Measurements from ENCODE around the gene ENTPD2.

The ENTPD2 gene

DNA sequence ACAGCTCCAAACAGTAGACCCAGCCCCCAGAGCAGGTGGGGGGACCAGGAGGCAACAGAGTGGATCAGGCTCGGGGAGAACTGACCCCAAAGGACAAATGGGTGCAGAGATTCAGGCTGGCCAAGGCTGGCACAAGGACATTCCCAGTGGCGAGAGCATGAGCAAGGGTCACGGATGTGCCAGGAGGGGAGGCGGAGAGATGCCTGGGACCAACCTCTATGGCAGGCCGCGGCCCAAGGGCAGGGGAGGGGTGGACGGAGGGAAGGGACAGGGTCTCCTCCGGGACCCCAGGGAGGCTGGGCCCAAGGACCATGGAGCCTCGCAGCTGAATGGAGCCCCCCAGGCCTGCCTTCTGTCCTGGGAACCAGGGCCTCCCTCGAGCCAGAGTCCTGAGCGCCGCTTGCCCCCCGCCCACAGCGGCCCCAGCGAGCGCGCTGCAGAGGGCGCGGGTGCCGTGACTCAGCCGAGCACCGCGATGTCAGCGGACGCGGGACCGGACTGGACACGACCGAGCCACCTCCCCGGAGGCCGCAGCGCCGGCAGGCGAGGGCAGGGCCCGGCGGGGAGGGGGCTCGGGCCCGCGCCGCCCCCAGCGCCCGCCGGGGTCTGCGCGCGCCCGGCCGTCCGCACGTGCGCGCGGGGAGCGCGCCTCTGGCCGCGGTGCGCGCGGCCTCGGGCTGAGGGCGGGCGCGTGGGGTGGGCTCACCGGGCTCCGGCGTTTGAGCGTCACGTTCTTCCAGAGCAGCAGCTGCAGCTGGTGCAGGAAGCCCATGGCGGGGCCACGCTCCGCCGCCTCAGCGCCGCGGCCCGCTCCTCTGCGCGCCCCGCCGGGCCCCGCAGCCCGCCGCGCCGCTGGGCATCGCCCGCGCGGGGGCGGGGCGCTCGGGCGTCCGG lies 26.2 kb downstream of the ENTPD2 start, which contains the start of gene ABCA2:
Gene ABCA2 (minus strand): TSS at position 869 of the 894 bp plus-strand sequence. CDS start 97 bp downstream, at position 772.
- DNase-seq, result no peak

DNA sequence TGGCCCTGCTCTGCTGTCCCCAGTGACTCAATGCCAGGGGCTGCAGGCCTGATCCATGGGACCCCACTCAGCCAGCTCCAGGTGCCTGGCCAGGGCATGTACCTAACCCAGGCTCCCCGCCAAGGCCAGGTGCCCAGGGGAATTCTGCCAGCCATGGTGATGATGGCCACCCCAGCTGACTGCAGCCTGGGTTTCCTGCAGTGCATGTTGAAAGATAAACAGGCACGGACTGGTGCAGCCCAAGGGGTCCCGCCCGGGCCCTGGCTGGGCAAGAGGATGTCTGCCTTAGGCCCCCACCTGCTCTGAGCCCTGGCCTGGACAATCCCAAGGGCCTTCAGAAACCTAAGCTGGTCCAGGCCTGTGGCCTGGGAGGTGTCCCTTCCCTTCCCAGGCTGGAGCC lies 27.0 kb downstream of the ENTPD2 start:
- DNase-seq, result no peak

DNA sequence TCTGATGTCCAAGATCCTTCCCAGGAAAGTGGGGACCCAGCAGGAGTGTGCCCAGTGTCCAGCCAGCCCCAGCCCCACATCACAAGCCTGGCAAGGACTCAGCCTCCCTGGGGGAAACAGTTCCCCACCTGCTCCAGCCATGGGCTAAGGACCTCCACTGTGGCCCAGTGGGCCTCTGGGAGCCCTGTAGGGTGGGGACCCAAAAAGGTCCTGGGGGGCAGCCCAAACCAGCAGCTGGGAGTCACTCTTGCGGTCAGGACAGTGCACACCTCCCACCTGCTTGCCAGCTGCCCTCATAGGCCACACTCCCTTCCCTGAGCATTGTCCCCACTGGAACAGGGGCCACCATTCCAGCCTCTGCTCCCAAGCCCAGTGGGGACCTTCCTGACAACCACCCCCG lies 27.5 kb downstream of the ENTPD2 start:
- no peak for DNase-seq

DNA sequence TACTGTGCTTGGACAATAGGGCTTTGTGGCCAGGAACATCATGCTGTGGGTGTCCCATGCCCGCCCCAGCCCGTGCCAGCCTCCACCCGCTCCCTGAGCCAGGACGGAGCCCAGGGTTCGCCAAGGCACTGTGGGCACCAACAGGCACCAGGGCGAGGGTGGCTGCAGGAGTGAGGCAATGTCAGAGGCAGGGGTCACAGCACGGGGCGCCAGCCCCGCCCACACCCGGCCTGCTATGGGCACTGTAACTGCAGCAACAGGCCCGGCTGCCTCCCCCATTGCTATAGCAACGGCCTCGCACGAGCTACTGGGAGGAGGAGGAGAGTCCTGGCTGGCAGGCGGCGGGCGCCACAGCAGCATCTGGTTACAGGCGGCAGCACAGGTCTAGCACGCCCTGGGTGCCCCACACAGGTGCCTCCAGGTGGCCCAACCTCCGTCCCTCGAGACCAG lies 28.3 kb downstream of the ENTPD2 start:
- peak; percentile 33 for DNase-seq

DNA sequence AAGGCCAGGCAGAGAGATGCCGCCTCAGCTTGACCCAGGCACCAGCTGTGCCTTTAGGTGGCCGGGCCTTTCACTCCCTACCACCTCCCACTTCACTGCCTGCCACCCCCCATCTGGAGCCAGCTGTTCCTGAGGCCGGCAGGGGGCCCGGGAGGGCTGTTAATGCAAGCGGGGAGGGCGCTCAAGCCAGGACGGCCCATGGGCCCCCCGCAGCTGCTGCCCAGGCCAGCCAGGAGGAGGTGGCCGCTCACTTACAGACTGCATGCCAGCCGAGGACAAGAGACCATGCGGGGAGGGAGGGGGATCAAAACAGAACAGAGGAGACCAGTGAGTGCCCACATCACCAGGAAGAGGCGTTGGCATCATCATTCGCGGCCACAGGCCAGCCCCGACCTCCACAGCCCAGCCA lies 30.3 kb downstream of the ENTPD2 start:
- no peak for DNase-seq

DNA sequence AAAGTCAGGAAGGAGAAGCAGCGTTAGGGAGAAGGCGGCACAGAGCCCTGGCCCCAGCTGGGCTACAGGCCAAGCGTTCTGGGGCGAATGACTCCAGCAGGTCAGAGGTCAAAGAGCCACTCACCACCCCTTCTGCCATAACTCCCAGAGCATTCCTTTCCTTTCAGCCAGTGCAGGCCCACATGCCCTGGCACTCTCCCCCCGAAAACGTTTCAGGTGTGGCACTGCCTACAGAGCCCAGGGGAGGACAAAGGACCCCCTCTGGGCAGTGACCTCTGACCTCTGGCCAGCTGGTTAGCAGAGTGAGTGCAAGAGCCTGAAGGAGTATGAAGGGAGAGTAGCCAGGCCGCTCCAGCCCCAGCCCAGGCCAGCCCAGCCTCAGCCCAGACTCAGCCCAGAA lies 30.7 kb downstream of the ENTPD2 start:
- DNase-seq, result no peak

DNA sequence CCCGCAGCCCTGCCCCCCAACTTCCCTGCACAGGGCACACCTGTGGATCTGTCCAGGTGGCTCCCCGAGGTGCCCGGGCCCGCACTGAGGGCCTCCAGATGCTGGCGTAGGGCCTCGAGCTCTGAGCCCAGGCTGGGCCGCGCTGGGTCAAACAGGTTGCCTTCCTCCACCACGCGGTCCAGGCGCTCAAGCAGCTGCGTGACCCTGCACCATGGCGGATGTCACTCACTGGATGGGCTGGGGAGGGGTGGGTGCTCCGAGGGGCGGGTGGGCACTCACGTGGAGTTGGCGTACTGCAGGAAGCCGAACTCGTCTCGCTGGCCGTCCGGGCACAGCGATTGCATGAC lies 31.2 kb downstream of the ENTPD2 start:
- no peak for DNase-seq

DNA sequence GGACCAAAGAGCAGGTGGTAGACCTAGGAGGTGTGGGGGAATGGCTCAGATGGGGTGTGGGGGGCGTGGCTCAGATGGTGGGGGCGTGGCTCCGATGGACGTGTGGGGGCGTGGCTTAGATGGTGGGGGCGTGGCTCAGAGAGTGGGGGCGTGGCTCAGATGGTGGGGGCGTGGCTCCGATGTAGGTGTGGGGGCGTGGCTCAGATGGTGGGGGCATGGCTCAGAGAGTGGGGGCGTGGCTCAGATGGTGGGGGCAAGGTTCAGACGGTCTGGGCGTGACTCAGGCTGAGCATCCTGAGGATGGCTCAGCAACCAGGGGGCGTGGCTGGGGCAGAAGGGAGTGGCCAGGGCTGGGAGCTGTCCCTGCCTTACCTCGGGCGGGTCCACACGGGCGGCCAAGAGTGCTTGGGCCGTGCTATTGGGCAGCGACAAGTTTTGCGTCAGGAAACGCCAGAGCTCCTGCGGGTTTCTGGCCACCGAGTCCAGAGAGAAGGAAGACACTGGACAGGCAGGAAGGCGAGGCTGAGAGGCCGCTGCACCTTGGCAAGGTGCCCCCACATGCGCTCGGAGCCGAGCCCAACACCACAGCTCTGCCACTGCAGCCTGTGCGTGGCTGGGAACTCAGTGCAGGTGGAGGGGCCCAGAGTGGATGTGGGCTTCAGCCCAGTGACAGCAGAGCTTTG lies 31.7 kb downstream of the ENTPD2 start:
- DNase-seq, result peak; percentile 76

DNA sequence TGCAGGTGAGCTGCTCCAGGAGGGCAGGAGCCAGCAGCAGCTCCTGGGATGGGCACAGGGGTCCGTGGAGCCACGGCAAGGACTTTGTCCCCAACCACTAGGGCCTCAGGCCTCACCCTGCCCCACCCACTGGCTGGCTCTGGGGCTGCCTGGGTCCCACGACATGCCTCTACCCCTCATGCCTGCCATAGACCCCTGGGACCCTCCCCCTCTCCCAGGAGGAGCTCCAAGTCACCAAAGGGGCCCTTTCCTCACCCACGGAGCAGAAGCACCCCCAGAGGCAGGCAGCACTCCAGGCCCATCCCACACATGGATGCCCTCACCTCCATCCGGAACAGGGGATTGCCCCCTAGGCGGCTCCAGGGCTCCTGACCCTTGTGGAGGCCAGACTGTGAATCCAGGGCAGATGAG lies 32.3 kb downstream of the ENTPD2 start:
- no peak for DNase-seq

DNA sequence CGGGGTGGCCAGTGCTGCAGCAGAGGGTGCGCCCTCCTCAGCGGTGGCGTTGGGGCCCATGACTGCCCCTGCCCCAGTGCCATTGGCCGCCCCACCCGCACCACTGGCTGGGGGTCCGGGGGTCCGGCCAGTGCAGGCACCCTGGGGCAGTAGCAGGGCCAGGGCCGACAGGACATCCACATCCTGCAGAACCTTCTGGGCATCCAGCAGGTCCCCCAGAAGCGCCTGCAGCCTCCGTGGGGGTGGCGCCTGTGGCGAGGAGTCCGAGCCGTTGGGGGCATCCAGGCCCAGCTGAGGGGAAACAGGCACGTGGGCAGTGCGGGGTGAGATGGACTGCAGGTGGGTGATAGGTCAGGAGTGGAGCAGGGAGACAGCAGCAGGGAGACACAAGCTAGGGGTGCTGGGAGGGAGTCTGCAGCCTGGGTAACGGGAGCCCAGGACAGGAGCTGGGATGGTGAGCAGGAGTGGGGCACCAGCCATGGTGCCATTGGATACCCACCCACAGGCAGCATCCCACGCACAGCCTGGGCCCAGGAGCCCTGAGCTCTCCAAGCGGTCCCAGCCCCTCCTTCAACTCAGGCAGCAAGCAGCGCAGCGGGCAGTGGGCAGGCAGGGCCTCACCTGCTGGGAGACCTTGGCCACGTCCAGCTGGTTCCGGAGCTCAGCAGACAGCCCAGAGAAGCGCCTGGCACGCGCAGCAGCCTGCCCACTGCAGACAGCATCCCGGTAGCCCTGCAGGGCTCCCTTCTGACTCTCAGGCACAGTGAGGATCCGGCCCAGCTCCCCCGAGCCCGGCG lies 32.9 kb downstream of the ENTPD2 start:
- no peak for DNase-seq

DNA sequence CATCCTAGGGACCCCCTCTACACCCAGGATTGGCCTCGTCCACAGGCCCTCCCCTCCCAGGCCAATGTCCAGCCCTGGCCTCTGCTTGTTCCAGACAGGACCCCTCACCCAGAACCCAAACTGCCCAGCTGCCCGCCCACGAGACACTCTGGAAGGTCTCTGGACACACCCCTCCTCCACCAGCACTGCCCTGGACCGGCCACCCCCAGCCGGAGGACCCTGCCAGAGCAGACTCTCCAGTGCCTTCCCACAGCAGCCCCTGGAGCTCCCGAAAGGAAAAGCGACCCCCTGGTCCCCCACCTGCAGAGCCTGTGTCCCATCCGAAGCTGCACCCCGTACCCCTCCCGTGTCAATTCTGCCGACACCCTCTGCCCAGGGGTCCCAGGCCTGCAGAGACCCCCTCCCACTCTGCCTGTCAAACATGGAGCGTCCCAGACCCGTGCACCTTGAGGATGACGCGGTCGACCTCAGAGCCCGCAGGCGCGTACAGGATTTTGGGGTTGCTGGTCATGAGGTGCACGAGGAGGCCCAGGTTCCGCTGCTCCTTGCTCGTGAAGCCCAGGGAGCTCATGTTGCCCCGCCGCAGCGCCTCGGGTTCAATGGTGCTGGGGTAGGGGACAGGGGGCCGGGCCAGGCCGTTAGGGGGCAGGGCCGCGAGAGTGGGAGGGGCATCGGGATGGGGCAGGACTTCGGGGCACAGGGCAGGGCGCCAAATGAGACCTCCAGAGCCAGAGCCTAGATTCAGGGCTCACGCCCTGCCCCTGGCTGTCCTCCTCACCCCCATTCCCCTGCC lies 33.8 kb downstream of the ENTPD2 start:
- DNase-seq, result no peak

DNA sequence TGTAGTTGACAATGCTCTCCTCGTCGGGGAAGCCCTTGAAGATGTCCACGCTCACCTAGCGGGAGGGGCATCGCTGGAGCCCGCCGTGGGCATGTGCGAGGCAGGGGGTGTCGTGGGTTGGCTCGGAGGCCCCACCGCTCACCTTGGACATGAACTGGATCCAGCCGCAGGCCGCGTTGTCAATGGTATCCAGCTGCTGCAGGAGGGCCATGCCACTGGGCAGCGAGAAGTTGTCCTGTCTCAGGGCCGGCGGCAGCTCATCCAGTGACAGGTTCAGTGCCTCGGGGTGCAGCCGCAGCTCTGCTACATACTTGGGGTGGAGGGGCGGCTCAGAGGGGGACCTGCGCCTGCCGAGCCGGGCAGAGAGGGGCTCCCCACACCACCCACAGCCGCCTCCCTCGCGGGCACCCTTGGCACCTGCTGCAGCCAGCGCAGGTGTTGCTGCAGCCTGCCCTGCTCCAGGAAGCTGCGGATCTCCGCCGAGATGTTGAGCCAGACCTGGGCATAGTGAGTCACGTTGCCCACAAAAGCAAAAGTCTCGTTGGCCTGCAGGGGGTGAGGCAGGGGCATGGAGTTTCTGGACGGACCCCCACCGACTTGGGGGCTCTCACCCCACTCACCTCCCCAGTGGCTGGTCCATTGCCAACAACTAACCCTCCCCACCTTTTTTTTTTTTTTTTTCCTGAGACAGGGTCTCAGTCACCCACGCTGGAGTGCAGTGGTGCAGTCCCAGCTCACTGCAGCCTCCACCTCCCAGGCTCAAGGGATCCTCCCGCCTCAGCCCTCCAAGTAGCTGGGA lies 34.9 kb downstream of the ENTPD2 start:
- no peak for DNase-seq

DNA sequence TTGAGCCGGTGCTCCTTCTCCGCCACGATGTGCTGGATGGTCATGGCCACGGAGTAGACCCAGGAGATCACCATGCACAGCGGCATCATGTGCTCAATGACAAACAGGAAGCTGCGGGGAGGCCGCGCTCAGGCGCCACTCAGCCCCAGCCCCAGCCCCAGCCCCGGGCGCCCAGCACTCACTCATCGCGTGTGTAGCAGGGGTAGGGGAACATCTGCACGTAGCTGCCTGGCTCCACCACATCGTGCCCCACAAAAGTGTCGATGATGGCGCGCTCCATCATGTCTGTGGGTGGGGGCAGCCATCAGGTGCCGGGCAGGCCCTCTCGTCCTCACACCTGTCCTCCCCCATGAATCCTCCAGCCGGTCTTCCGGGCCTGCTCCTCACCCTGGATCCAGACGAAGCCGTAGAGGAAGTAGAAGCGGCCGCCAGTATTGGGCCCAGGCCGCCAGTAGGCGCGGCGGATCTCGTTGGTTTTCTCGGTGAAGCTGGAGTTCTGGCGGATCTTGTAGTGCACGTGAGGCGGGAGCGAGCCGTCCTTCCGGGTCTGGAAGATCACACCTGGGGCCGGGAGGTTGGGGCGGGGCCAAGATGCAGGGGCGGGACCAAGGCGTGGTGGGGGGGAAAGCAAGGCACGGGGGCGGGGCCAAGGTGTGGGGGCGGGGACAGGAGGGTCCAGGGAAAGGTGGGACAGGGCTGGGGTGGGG lies 35.9 kb downstream of the ENTPD2 start:
- DNase-seq, result no peak

DNA sequence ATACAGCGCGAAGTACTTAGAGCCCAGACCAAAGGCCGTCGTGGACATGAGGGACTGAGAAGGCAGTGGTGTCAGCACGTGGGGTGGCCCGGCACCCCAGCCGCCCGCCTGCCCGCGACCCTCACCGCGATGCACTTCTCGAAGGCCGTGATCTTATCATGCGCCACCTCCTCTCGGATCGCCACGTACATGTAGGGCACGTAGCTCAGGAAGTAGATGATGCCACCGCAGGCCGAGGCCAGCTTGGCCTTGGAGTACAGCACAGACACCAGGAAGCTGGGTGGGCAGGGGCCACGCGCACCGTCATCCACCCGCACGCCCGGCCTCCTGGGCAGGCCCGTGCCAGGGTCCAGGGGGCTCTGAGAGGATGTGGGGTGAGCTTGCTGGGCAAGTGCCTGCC lies 36.8 kb downstream of the ENTPD2 start:
- DNase-seq, result no peak

DNA sequence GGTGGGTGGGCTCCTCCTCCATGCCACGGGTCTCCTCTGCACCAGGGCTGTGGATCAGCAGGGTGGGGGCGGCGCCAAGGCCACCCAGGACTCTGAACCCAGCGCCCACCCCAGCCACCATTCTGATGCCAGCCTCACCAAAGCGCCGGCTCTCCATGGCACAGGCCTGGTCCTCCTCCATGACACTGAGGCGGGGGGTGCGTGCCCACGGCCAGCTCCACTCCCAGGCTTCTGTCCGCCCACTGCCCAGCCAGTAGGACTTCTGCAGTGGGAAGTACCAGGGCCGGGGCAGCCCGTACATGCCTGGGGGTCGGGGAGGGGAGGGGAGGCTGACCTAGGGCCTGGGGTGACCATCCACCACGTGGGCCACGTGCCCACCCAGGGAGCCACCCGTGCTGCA lies 37.4 kb downstream of the ENTPD2 start:
- no peak for DNase-seq

DNA sequence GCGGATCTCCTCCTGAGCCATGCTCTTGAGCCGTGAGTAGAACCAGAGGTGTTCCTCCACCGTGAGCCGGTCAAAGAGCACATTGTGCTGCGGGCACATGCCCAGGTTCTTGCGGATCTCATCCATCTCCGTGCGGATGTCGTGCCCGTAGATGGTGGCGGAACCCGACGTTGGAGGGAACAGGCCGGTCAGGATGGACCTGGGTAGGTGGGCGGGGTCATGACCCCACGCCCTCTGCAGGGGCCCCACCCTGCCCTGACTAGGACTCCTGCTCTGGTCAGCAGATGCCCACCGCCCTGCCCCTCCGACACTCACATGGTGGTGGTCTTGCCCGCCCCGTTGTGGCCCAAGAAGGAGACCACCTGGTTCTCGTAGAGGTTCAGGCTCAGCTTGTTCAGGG lies 37.9 kb downstream of the ENTPD2 start:
- DNase-seq, result no peak

DNA sequence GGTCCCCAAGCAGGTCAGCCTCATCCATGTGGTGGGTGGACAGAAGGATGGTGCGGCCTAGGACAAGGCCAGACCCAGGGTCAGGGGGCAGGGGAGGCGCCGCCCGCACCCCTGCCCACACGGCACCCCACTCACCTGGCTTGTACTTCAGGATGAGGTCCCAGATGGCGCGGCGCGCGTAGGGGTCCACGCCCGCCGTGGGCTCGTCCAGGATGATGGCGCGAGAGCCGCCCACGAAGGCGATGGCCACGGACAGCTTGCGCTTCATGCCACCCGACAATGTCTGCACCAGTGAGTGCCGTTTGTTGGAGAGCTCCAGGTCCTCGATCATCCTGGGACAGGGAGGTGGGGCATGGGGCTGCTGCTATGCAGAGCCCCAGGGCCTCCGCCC lies 38.3 kb downstream of the ENTPD2 start:
- DNase-seq, result no peak

DNA sequence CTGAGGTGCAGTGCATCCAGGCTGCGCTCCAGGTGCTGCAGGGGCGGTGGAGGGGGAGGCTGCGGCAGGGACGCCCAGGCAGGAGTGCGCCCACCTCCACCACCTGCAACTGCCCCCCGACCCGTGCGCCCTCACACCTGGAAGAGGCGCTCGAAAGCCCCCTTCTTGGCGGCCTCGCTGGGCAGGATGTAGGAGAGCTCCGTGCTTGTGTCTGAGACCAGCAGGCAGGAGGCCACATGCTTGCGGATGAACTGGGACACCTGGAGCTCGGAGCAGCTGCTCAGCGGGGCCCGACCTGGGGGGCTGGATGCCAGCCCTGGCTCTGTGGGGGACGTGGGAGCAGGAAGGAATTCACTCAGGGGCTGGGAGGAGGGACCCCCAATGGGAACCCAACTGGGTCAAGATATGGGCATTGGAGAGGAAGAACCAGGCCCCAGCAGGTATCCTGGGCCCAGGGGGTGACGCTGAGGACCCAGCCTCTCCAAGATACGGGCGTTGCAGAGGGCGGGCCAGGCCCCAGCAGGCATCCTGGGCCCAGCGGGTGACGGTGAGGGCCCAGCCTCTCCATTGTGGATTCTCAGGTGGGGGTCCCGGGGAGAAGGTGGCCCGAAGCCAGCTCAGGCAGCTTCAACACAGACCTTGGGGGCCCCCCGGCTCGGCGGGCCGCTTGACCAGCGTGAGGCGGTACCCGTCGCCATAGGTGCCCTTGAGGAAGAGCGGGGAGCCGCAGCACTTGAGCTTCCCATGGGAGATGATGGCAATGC lies 38.9 kb downstream of the ENTPD2 start:
- DNase-seq, result no peak

DNA sequence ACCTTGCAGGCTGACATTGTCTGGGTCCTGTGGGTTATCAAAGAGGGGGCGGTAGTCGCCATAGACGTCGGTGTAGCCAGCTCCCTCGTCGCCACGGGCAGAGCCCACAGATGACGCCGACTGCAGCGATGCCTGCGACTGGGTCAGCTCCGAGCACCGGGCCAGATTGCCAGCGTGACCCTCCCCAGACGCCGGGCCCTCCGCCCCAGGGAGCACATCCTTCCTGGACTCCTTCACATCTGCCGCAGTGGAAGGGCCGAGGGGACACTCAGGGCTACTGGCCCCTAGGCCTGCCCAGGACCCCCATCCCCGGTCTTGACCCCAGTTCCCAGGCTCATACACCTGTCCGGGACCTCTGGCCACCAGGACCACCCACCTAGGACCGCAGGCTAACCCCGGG lies 39.7 kb downstream of the ENTPD2 start:
- no peak for DNase-seq

DNA sequence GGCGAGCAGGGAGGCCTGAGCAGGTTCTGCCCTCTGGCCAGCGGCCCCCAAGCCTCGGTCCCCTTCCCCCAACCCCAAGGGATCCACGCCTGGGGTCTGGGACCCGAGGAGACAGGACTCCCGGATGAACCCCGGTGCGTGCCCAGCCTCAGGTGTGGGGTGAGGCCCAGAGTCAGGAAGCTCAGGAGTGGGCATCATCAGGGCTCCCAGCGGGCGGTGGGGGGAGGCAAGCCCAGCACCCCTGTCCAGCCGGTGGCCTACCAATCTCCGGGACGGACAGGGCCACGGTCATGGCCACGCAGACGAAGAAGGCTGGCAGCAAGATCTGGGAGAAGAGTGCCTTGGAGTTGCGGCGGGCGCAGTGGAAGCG lies 40.3 kb downstream of the ENTPD2 start:
- DNase-seq, result no peak
